CD4-positive, alpha-beta T cell treated with Interleukin-1 beta for 1 hour (primary cell): ENCODE measurements around the gene TMEM52B.
"Not testable (repeated sequence)": the region's sequence is repeated elsewhere in the genome, so short reads cannot be mapped to it uniquely, and the experiment has no call there.

ENCODE experiments used
- DNase-seq, 2 donors: peaks; one replicate each; pipeline ENCODE4 v3.0.0-alpha.2; 2020 to 2022

The TMEM52B gene

DNA sequence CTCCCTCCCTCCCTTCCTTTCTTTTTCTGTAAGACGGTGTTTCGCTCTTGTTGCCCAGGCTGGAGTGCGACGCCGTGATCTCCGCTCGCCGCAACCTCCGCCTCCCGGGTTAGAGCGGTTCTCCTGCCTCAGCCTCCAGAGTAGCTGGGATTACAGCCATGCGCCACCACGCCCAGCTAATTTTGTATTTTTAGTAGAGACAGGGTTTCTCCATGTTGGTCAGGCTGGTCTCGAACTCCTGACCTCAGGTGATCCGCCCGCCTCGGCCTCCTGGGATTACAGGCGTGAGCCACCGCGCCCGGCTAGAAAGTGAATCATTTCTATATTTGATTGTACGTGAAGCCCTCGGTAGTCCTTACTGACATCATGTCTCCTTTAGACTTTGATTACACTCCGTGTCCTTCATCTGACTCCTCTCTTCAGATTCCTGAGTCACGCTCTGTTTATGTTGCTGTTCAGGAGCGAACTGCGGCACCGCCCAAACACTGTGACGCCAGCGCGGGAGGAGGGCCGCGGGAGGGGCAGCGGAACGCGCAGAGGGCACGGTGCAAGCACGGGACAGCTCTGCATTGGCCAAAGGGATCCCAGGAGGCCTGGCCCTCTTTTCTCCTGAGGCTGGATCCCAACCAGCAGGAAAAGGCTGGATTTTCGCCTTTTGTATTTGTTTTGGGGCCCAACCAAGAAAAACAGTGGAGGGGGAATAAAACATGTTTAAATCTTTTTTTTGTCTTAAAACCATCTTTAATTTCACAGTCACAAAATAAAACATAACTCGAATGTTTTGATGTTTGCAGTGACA is 33.3 kb downstream of the TMEM52B start:
- peak; percentile 89 to 92 for DNase-seq

GRCh38 chr12:10212739-10213131 is 33.9 kb downstream of the TMEM52B start, which contains the start of gene GABARAPL1:
Gene GABARAPL1, plus strand, starts transcription at chr12:10212877. Its CDS starts 253 bp downstream, at chr12:10213130.
- DNase-seq: peak; percentile 88 to 89

GRCh38 chr12:10213168-10214135 is 34.6 kb downstream of the TMEM52B start:
- peak; percentile 85 to 88 for DNase-seq

DNA sequence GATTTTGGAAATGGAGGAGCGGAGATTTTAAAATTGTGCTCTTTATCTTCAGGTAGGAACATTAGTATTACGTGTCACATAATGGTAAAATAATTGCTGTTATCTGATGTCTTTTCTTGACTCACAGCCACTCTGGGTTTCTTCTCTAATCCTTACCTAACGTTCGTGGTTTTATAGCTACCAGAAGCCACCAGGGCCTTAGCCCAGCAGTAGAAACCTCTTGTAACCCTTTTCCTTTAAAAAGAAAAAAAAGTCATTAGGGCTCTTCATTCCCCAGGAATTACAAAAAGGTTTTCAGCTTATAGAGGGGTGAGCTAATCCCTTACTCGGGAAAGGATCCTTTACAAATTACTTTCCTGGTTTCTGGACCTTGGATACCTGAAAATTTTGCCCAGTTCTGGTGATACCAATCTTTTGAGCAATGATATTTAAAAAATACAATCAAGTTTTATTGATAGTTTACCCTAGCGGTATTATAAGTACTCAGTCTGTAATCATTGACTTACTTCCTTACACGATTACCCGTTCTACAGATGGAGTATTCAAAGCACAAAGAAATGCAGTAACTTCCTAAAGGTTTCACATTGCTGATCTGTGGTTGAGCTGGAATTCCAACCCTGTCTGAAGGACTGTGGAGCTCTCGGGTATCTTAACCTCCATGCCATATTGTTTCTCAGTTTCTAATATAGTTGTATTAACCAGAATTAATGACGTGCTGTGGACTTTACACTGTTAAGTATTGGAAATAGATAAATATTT is 35.5 kb downstream of the TMEM52B start:
- no peak for DNase-seq

DNA sequence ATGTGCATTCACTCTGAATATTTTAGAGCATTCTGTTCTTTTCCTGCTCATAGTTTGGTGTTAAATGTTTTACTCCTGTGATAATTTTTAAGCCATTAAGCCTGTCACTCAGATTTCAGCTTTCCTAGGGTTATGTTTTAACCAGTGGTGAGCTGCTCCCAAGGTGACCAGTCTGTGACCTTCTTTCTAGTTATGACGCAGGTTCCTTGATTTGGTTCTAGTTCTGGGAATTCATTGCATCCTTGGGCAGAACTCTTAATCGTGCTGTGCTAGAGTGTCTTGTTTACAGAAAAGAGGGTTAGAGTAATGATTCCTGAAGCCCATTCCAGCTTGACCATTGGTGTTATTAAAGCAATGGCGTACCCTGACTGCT is 36.0 kb downstream of the TMEM52B start:
- no peak for DNase-seq

GRCh38 chr12:10215436-10215835 is 36.6 kb downstream of the TMEM52B start:
- DNase-seq: peak in 1 of 2 donors; percentile 23

DNA sequence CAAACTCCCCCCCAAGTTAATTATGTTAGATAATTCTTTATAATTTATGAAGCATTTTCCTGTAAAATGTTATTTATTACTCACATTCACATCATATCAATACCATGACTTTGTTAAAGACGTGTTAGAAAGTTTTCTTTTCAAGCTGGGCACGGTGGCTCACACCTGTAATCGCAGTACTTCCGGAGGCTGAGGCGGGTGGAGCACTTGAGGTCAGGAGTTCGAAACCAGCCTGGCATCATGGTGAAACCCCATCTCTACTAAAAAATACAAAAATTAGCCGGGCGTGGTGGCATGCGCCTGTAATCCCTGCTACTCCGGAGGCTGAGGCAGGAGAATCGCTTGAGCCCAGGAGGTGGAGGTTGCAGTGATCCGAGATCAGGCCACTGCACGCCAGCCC is 37.1 kb downstream of the TMEM52B start:
- DNase-seq: peak; percentile 14 to 39

- no peak for DNase-seq
Measured at GRCh38 chr12:10218021-10218420, 39.2 kb downstream of the TMEM52B start.

- no peak for DNase-seq
Measured at GRCh38 chr12:10220398-10221077, 41.7 kb downstream of the TMEM52B start.

- no peak for DNase-seq
Measured at GRCh38 chr12:10221846-10222245, 43.0 kb downstream of the TMEM52B start.

- no peak for DNase-seq
Measured at GRCh38 chr12:10223208-10223607, 44.4 kb downstream of the TMEM52B start.

DNA sequence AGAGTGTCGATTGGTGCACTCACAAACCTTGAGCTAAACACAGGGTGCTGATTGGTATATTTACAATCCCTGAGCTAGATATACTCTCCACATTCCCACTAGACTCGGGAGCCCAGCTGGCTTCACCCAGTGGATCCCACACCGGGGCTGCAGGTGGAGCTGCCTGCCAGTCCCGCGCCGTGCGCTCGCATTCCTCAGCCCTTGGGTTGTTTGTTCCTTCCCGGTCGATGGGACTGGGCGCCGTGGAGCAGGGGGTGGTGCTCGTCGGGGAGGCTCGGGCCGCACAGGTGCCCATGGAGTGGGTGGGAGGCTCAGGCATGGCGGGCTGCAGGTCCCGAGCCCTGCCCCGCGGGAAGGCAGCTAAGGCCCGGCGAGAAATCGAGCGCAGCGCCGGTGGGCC is 46.6 kb downstream of the TMEM52B start:
- DNase-seq: not testable (repeated sequence)

GRCh38 chr12:10226086-10226485 is 47.3 kb downstream of the TMEM52B start:
- no peak for DNase-seq

- no peak for DNase-seq
Measured at GRCh38 chr12:10226731-10227130, 47.9 kb downstream of the TMEM52B start.

GRCh38 chr12:10227648-10228047 is 48.8 kb downstream of the TMEM52B start:
- DNase-seq: no peak

- DNase-seq: no peak
Measured at GRCh38 chr12:10234562-10234961, 55.7 kb downstream of the TMEM52B start.

DNA sequence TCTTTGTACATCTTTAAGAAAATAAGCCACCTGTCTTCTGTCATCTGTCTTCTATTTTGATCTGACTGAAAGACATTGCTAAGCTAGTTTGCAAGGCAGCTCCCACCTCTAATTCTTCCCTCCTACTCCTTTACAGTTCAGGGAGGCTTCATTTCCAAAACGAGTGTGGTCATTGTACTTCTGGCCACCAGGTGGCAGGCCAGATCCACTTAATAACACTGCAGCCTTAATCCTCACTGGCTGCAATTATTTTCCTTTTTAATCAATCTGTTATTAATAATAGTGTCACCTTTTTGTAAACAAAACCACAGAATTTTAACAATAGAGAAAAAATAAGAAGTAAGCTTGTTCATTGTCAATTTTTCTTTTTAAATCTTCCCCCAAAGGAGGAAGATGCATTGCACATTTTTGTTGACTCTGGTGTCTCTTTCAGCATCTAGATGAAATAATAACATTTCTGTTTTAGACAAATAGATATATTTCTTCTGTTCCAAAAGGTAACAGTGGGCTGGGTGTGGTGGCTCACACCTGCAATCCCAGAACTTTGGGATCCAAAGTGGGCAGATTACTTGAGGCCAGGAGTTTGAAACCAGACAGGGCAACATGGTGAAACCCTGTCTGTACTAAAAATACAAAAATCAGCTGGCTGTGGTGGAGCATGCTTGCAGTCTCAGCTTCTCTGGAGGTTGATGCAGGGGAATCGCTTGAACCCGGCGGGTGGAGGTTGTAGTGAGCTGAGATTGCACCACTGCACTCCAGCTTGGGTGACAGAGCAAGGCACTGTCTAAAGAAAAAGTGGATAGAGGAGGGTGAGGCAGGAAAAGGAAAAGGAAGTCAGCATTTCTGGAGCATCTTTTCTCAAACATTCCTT is 57.2 kb downstream of the TMEM52B start:
- peak; percentile 36 to 57 for DNase-seq

GRCh38 chr12:10236720-10237119 is 57.9 kb downstream of the TMEM52B start:
- DNase-seq: no peak

DNA sequence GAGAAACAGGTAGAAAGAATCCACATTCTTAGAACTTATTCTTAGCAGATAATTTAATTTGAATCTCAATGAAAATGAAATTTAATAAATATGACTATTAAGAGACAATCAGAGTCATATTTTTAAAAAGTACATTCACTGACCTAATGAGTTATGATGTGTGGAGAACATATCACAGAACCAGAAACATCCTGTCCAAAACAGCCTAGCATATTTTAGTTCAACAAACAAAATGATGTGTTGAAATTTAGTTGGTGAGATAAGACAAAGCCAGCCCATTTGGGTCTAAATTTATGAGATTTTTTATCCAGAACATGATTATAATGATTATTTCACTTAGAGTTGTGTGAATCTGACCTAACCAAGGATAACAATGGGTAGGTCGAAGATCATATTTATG is 59.7 kb downstream of the TMEM52B start:
- no peak for DNase-seq

GRCh38 chr12:10241290-10241689 is 62.5 kb downstream of the TMEM52B start:
- no peak for DNase-seq
